DLD1 (cell line): ENCODE measurements around the gene ZNF746.

Experiments used
- in situ Hi-C: cut with HindIII; loops from 2 replicates; pipeline ENCODE4 v1.10.0; 2017; ENCODE audit warnings: low sequenced_read_pairs

The ZNF746 gene

GRCh38 chr7:149490083-149490760 lies 7.4 kb downstream of the ZNF746 start:
- in situ Hi-C loops: no loop called here

DNA sequence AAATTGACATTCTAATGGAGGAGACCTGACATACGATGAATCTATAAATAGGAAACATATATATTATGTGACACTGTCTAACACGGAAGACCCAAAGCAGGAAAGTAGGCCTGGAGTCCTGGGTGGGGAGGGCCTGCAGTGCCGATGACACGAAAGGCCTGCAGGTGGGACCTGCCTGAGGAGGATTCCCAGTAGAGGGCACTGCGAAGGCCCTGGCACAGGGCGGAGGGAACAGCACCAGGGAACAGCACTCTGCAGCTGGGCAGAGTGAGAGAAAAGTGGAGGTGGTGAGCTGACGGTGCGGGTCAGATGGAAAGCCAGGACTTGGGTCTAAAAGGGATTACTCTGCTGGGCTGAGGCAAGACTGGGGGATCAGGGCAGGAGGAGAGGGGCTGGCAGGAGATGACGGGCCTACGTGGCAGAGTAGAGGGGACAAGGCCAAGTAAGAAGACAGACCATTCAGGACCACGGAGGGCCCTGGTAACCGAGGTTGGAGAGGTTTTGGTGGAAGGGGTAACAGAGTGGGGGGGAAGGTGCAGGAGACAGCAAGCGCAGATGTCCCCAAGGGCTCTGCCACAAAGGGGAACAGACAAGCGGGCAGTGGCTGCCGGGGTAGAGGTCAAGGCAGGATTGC lies 8.1 kb downstream of the ZNF746 start:
- in situ Hi-C loops: no loop called here

DNA sequence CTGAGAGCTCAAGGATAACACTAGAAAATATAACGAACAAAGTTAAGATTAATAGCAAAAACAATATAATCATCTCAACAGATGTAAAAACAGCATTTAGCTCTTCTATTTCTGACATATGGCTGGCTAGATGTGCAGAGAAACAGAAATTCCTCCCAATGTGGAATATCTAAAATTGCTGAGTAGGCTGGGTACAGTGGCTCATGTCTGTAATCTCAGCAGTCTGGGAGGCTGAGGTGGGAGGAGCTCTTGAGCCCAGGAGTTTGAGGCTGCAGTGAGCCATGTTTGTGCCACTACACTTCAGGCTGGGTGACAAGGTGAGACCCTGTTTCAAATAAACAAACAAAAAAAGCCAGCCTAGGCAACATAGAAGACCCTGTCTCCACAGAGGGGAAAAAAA lies 18.0 kb downstream of the ZNF746 start:
- in situ Hi-C loops: no loop called here

DNA sequence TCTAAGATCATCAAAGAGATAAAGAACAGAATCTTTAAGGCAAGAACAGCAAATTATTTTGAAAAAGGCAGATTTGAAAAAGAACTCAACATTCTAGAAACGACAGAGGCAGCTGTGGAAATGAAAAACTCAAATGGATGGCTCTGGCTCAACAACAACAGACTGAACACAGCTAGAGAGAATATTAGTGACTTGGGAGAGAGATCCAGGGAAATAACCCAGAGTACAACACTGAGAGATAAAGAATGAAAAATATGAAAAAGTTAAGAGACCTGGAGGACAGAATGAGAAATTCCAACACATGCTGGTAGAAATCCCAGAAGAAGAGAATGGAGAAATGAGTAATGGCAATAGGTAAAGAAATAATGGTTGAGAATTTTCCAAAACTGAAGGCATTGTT lies 18.9 kb downstream of the ZNF746 start:
- in situ Hi-C loops: no loop called here

- in situ Hi-C loops: no loop called here
These were observed 19.8 kb downstream of the ZNF746 start for GRCh38 chr7:149477494-149478443.

GRCh38 chr7:149476791-149477190 lies 20.8 kb downstream of the ZNF746 start:
- in situ Hi-C loops: no loop called here

DNA sequence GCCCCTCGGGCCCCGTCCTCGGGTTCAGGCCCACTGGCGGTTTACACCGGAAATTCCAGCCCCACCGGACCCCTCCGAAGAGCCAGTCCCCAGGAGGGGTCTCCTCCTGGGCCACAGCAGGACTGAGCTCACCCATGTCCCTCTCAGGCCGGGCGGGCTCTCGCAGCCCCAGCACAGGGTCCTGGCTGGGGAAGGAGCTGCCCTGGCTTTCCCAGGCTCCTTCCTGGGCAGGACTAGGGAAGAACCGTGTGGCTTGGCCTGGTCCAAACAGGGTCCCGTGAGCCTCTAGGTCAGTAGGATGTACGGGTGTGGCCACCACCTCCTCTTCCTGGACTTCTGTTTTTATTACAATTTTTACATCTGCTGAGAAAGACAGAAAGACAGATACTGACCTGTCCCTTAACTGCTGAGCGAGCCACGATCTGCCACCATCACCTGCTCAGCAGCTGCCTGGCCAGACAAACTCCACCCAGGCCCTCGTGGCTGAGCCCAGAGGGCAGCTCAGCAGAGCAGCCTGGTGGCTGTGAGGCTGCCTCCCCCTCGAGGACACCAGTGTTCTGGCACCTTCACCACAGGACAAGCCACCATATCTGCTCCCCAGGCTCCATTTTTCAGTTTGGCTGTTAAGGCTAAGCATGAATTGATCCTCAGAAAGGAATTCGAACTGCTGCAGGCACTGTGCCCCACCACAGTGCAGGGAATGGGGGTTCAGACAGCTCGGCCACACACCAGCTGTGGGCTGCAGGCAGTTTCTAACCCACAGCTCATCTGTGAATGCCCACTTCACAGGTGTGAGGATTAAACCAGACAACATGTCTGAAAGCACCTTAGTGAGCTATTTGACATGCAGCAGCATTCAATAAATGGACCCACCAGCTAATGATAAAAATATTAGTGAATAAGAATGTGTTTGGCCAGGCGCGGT lies 22.2 kb downstream of the ZNF746 start:
- in situ Hi-C loops: no loop called here

DNA sequence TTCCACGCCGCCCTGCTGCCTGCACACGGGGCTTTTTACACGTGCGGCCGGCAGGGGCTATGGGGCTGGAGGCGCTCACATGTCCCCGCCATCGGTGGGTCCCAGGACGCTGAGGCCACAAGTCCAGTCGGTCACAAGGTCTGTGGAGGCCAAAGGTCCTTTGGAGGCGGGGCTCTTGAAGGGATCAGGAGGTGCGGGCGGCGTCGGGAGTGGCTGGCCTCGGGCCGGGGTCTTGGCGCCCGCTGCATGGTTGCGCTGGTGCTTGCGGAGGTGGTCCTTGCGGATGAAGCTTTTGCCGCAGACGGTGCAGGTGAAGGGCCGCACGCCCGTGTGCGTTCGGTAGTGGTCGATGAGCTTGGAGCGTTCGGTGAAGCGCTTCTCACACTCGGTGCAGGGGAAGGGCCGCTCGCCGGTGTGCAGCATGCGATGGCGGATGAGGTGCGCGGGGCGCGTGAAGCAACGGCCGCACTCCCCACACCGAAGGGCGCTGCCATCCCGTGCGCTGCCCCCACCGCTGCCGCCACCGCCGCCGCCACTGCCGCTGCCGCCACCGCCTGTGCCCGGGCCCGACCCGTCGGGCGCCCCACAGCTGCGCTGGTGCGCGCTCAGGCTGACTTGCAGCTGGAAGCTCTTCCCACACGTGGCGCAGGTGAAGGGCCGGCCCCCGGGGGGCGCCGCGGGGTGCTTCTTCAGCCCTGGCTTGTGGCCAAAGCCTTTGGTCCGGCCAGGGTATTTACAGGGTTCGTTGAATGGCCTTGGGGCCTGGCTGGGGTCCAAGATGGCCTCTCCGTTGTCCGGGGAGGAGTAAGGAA lies 23.1 kb downstream of the ZNF746 start:
- in situ Hi-C loops: no loop called here

- in situ Hi-C loops: no loop called here
These were observed 24.4 kb downstream of the ZNF746 start for GRCh38 chr7:149473251-149473650.

- in situ Hi-C loops: no loop called here
These were observed 26.2 kb downstream of the ZNF746 start for GRCh38 chr7:149471289-149471953.

- in situ Hi-C loops: no loop called here
These were observed 27.8 kb downstream of the ZNF746 start for GRCh38 chr7:149469806-149470205.

GRCh38 chr7:149468208-149468607 lies 29.4 kb downstream of the ZNF746 start:
- in situ Hi-C loops: no loop called here

DNA sequence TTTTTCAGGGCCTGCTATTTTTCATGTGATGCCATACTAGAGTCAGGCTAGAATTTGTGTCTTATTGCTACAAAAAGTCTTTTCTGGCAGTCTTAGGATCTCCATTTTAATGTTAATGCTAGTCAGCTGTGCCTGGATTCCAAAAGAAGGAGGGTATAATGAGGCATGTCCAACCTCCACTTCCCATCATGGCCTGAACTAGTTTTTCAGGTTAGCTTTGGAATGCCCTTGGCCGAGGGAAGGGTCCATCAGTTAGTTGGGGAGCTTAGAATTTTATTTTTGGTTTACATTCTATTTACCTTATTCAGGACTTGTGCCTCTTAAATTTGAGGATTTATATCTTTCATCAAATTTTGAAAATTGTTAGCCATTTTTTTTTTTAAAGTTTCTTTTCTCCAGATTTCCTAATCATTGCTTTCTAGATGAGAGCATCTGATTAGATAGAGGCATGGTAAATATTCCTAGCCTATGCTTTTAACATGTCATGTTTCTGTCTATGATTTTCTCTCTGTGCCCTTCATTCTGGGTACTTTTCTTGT lies 30.2 kb downstream of the ZNF746 start:
- in situ Hi-C loops: no loop called here

- in situ Hi-C loops: no loop called here
These were observed 31.2 kb downstream of the ZNF746 start for GRCh38 chr7:149466364-149466763.

DNA sequence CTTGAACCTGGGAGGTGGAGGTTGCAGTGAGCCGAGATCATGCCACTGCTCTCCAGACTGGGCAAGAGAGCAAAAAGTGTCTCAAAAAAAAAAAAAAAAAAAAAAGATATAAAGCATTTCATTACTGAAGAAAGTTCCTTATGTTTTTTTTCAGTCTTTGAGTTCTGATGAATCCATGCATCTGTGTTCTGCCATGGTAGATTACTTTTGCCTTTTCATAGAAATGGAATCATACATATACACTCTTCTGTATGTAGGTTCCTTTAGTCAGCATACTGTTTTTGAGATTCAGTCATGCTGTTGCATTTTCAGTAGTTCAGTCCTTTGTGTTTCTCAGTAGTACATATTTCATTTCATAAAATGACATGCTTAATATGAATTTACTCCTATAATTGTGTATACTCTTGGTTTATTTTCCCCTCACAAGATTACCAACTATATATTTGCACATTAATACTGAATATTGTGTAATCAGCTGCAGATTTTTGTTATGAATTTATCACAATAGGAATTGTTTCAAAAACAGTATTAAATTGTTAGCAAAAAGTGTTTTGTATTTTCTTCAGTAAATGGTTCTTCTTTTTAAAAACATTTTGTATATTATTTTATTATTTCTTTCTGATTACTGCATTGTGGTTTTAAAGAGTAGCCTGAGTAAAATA lies 34.0 kb downstream of the ZNF746 start:
- in situ Hi-C loops: no loop called here

- in situ Hi-C loops: no loop called here
These were observed 35.5 kb downstream of the ZNF746 start for GRCh38 chr7:149462101-149462520.

- in situ Hi-C loops: no loop called here
These were observed 36.9 kb downstream of the ZNF746 start, which contains the start of gene ZNF777 for GRCh38 chr7:149460493-149461277. Gene ZNF777, minus strand, starts transcription at chr7:149461062. Its CDS starts 5,040 bp downstream, at chr7:149456022.
